ENCODE measurements around the gene PCSK7.
"Not testable (repeated sequence)": the region's sequence is repeated elsewhere in the genome, so short reads cannot be mapped to it uniquely, and the experiment has no call there.

The PCSK7 gene

DNA sequence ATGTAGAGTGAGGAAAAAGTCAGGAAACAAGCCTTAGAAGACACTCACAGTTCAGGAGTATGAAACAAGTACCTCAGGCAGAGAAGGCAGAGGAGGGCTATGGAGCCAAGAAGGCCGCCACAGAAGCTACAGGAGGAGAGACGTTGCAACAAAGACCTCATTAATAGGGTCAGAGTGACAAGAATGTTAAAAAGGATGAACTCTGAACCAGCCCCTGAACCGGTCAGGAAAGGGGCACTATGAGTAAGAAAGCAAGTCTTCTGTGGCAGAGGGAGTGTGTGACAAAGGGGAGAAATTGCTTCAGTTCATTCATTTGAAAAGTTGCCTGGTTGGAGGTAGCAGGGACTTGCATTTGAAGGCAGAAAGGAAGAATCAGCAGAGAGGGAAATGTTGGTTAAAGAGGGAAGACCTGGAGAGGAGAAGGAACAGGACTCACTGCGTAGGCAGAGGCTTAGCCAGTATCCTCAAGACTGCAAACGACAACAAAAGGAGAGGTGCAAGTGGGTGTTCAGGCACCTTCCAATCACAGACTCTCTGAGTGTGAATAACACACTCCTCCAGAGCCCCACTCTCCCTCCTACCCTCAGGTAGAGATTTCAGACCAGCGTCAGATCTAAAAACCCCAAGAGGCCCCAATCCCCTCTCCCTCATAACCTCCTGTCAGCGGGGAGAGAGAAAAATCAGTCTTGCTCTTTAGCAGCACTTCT is 17.3 kb downstream of the PCSK7 start:
- DNase-seq: no peak

DNA sequence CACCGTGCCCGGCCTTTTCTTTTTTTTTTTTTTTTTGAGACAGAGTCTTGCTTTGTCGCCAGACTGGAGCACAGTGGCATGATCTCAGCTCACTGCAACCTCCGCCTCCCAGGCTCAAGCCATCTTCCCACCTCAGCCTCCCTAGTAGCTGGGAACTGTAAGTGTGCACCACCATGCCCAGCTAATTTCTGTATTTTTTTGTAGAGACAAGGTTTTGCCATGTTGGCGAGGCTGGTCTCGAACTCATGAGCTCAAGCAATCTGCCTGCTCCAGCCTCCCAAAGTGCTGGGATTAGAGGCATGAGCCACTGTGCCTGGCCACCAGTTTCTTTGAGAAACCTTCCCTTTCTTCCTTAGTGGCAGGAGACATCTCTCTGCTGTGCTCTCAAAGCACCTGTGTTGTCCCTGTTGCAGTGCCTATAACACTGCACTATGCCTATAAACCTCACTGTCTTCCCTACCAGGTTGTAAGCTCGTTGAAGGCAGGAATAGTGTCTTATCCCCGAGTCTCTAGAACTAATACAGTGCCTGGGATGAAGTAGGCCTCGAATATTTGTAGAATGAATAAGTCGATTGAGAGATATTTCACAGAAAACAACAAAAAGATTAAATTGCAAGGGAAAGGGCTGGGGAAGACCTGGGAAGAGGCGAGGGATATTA is 19.0 kb downstream of the PCSK7 start:
- DNase-seq: no peak

DNA sequence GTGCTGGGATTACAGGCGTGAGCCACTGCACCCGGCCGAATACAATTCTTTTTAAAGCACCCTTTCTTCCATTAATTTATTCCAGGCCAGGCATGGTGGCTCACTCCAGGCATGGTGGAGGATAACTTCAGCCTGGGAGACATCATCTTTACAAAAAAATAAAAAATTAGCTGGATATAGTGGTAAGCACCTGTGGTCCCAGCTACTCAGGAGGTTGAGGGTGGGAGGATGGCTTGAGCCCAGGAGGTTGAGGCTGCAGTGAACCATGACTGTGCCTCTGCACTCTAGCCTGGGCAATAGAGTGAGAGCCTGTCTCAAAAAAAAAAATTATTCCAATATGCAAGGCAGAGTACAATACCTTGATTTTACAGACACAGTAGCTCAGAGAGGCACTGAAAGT is 21.3 kb downstream of the PCSK7 start:
- no peak for DNase-seq

DNA sequence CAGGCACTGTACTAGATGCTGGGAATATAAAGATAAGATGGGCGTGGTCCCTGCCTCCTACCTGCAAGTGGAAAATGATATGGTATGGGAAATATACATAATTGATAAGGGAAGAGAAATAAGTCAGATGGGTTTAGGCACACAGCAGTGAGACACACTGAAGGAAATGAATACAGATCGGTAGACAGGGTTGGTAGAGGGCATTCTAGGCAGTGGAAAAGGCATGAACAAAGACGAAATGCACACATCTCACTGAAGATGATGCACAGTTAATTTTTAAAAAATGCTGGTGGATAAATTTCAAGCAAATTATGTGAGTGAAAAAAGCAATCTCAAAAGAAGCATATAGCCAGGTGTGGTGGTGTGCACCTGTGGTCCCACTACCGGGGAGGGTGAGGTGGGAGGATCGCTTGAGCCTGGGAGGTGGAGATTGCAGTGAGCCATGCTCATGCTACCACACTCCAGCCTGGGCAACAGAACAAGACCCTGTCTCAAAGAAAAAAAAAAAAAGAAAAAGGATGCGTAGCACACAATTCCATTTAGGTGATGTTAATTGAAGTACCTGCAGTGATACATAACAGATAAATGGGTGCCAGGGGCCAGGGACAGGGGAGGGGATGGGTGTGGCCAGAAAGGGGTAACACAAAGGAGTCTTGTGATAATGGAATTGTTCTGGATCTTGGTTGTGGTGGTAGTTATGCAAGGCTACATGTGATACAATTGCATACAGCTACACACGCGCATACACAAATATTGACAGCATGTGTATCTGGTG is 22.3 kb downstream of the PCSK7 start:
- DNase-seq: not testable (repeated sequence)

DNA sequence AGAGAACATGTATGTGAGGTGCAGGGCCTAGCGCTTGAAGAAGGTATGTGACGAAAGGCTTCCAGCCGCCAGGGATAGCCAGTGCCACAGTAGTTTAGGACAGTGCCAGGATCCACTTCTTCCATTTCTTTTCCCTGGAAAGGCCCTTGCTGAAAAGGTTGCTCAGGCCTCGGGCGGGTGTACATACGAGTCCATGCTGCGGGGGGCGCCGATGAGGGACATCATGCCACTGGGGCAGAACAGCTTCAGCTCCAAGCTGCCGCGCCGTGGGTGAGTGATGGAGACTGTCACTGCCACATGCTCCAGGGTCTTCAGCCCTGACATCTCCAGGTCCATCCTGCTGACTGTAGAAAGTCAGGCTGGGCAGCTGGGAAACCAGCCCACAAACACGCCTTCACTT is 23.2 kb downstream of the PCSK7 start:
- not testable (repeated sequence) for DNase-seq

DNA sequence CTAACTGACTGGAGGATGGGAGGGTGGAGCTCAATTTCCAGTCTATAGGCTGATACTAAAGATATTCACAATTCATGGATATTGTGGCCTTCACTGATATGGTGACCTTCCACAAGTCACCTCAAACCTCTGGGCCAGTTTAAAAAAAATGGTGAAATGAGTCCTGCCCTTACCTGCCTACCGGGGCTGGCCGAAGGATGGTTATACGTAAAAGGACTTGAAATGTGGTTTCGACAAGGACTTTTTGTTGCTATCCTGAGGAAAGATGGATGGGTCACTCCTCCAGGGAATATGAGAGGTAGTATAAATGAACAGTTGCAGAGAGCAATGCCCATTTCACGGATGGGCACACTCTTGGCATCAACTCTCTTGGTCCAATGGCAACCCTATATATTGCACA is 24.4 kb downstream of the PCSK7 start:
- not testable (repeated sequence) for DNase-seq

DNA sequence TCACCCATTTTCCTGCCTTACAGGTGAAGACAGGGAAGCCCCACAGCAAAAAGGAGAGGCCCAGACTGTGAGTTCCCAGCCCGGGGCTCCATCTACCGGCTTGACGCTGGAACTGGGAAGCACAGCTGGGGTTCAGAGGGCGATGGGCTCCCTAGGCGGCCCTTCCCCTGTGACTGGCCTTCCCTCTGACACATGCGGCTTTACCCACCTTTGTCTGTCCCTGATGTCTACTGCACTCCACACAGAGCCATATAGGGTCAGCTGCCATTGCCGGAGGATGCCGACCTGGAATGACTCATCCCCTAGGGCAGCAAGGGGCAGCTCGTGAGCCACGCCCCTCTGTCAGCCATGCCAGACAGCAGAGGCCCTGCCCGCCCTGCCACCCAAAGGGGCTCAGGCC is 25.0 kb downstream of the PCSK7 start:
- DNase-seq: not testable (repeated sequence)

DNA sequence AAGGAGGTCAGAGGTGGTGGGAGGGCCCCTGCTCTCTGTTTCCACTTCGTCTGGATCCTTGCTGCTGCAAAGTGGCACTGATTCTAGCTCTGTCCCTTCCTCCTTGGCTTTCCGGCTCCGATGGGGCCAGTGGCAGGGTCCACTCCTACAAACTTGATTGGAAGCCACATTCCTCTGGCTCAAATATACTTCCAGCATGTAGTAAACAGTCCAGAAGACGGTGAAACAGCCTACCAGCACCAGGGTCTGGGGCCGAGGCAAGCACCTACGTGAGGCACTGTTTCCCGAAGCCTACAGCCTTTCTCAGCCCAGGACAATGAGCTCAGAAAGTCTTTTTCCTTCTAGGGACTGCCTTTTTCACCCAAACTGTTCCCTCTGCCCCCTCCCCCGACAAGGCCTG is 25.8 kb downstream of the PCSK7 start:
- DNase-seq: not testable (repeated sequence)

DNA sequence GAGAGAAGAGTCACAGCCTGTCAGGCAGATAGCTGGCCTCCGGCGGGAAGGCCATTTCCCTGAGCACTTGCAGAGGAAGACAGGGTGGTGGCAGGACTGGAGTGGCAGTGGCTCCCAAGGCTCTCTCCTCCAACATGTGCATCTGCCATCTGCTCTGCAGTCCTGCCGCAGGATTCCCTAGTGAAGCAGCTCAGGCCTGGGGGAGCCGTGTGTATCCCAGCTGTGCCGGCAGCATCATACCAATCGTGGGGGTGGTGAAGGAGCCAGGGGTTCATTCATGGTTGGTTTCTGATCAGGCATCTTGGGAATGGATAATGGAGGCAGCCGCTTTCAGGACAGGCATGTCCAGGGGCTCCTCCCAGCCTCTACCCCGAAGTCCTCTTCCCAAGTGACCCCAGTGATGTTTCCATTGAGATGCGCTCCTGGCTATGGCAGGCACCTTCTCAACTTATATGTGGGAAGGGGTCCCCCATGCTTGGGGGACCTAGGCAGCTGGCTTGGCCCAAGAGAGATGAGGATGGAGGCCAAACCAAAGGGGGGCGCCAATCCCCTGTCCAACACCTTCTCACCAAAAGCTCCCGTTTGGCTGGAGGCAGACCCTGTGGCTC is 26.6 kb downstream of the PCSK7 start:
- DNase-seq: no peak

DNA sequence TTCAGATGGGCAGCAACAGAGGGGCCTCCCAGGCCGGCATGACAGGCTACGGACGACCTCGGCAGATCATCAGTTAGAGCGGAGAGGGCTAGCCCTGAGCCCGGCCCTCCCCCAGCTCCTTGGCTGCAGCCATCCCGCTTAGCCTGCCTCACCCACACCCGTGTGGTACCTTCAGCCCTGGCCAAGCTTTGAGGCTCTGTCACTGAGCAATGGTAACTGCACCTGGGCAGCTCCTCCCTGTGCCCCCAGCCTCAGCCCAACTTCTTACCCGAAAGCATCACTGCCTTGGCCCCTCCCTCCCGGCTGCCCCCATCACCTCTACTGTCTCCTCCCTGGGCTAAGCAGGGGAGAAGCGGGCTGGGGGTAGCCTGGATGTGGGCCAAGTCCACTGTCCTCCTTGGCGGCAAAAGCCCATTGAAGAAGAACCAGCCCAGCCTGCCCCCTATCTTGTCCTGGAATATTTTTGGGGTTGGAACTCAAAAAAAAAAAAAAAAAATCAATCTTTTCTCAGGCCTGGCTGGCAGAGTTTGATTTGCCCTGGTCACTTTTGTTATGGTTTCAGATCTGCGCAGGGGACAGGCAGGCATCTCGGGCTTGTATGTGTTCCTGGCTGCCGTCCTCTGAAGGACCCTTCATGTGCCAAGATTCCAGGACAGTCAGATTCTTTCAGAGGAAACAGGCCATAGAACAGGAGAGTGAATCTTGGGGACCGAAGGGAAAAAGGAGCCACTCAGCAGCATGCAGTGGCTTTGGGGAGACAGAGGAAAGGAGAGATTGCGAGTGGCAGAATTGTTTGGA is 27.4 kb downstream of the PCSK7 start:
- no peak for DNase-seq

DNA sequence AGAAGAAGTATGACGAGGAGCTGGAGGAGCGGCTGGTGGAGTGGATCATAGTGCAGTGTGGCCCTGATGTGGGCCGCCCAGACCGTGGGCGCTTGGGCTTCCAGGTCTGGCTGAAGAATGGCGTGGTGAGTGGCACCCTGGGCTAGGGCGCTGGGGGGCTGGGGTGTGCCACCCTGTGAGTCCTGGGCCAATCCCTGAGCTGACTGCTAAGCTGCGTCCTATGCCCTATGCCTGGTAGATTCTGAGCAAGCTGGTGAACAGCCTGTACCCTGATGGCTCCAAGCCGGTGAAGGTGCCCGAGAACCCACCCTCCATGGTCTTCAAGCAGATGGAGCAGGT is 28.8 kb downstream of the PCSK7 start:
- DNase-seq: no peak

DNA sequence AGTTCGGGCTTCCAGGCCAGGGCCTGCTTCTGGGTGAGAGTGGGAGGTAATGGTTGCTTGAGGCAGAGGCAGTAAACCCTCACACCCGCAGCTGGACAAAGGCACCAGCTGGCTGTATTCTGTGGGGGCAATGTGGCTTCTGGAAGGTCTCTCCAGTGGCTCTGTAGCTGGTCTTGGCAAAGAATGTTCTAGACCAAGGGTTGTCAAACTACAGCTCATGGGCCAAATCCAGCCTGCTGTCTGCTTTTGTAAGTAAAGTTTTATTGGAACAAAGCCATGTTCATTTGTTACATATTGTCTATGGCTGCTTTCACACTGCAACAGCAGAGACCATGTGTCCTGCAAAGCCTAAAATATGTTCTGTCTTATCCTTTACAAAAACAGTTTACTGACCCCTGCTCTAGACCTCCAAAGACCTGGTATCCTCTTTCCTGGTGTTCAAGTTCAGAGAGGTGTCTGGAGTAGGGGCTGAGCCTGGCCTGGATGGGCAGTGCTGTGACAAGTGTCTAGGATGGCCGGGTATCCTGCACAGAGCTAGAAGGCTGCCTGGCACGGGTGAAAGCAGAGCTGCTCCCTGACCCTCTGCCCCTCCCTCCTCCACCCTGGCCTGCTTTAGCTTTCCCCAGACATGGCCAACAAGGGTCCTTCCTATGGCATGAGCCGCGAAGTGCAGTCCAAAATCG is 29.3 kb downstream of the PCSK7 start:
- no peak for DNase-seq

DNA sequence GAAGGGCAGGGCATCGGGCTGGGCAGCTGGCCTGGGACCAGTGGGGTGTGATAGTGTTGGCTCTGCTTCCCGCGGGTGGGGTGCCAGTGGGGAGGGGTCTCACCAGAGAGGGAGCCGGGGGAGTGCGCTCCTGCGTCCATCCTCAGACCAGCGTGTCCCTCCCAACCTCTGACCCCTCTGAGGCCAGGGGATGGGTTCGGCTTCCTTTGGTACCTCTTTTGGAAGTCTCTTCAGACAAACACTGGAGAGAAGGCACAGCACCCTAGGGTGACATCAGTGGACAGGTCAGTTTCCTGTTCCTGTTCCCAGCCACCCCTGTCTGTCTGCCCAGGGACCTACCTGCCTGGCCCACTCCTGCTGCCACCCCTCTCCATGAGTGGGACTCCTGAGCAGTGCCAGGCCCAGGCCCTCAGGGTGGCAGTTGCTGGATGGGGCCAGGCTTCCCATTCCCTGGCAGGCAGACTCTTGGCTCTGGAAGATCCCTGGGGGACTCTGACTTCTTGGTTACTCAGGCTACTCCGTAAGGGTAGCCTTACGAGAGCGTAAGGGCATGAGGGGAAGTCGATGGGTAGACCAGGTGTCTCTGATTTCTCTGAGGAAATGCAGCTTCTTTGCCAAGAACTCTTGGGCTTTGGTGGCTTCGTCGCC is 30.1 kb downstream of the PCSK7 start:
- DNase-seq: no peak

DNA sequence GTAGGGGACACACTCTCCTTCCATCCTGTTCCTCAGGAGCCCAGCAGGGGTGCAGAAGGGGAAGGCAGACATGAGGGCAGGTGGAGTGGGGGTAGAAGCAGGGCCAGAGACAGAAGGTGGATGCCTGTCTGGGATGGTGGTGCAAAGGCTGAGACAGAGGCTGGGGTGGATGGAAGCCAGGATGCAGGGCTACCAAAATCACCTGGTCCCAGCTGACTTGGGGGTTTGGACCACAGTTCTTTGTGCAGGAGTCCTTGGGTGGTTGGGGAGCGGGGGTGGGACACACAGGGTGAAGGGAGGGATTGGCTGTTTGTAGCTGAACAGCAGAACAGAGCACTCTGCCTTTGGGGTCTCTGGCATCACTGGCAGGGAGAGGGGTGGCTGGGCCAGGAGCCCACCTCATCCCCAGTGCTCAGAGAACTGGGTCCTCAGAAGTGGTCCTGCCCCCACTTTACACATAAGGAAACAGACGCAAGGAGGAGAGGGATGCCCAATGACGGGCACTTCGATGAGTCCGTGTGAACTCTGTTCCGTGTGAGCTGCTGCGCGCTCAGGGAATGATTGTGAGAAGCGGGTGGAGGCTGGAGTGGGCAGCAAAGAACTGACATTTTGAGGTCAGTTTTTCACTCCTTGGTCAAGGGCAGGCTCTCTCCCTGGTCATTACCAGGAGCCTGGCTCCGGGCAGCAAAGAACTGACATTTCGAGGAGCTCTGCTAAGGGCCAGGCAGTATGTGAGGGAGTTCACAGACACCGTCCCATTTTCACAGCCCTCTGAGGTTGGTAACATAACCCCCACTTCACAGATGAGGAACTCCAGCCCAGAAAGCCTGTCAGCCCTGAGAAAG is 30.8 kb downstream of the PCSK7 start:
- DNase-seq: no peak

DNA sequence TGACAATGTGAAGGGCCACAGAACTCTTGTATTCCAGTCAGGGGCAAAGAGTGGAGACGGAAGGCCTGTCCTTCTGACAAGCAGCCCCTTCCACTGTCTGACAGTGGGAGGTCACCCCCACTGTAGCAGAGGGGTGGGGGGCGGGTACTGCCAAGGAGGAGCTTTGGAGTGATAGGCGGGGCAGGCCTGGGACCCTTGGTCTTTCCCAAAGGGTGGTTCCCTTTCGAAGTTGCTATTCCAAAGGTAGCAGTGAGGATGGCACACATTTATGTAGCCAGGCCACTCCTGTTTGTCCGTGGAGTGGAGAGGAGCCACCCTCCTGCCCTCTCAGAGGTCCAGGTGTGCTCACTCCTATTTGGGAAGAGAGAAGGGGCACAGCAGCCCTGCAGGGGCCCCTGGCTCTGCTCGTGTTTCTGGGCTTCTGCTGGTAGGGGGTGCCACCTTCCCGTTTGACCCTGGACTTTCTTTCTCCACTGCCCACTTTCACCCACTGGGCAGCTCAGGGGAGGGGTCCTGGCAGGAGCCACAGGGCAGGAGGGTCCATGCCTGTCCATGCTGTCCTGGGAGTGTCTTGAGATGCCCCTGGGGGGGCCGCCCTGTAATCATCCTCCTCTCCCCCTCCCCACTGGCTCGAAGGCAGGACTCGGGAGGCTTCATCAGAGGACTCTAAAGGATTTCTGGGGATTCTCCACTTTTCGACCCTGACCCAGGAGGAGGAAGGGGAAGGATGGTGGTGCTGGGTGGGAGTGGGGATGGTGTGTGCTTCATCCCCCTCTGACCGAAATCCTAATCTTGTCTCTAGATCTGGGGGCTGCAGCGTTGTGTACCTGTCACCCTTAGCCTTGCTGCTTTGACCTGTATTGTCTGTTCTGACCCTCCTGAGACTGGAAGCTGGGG is 31.7 kb downstream of the PCSK7 start:
- no peak for DNase-seq

DNA sequence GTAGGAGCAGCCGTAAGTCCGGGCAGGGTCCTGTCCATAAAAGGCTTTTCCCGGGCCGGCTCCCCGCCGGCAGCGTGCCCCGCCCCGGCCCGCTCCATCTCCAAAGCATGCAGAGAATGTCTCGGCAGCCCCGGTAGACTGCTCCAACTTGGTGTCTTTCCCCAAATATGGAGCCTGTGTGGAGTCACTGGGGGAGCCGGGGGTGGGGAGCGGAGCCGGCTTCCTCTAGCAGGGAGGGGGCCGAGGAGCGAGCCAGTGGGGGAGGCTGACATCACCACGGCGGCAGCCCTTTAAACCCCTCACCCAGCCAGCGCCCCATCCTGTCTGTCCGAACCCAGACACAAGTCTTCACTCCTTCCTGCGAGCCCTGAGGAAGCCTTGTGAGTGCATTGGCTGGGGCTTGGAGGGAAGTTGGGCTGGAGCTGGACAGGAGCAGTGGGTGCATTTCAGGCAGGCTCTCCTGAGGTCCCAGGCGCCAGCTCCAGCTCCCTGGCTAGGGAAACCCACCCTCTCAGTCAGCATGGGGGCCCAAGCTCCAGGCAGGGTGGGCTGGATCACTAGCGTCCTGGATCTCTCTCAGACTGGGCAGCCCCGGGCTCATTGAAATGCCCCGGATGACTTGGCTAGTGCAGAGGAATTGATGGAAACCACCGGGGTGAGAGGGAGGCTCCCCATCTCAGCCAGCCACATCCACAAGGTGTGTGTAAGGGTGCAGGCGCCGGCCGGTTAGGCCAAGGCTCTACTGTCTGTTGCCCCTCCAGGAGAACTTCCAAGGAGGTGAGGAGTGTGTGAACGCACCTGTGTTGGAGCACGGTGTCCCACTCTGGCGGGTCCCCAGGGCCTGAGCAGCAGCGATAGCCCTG is 32.6 kb downstream of the PCSK7 start, which contains the start of gene TAGLN:
Gene TAGLN (plus strand): TSS at position 318 of the 863 bp plus-strand sequence. CDS start 3,644 bp downstream, outside the sequence.
- no peak for DNase-seq

DNA sequence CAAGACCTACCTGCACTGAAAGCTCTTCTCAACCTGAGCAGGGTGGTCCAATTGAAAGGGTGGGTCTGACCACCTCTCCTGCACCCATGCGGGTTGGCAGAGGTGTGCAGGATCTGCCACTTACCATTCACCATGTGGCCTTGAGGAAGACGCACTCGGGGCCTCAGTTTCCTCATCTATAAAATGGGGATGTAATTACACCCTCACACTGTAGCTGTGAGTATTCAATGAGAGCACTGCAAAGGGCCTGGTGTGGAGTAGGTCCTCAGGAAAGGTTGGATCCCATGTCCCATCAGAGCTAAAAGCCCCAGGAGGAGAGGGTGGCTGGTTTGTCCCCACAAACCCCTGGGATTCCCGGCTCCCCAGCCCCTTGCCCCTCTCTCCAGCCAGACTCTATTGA is 33.3 kb downstream of the PCSK7 start:
- DNase-seq: no peak
